ENCODE data around the gene NUDT17. TPM values are rescaled to one million over a fixed set of nuclear protein-coding genes. Genes with fewer than 3 reads are reported as not detected.

NUDT17 gene
- polyA plus RNA-seq, 1 of the 3 experiments (the other 2 are of a cell fraction) = 8.1 TPM

DNA sequence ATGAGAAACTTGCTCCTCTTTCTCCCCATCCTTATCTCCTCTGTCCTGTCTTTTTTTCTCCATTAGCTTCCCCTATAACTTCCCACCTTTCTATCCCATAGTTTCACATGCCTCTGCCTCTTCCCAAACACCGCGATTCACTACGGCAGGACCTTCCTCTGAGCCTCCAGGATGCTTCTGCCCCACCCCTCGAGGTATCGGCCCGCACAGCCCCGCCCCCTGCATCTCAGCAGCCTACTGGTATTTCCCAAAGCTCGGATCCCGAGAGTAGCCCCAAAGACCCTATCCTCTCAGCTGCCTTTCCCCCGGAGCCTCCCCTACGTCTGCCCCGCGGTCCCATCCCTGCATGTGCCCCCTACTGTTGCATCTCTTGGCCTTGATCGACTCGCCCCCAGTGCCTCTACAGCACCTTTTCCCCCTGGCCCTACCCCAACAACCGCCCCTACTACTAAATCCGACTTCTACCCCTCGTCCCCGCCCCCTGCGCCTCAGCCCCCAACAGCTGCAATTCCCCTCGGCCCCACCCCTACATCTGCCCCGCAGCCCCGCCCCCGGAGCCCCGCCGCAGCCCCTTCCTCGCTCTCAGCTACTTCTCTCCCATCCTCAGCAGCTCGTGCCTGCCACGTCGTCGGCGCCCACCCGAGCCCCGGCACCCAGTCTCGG is 12.9 kb downstream of the NUDT17 start:
- Histone ChIP-seq H4K20me1 (ENCODE audit: insufficient read depth) (no peaks in the 10 kb centered on the region; the same call in 1 of the 2 replicates), H3K9ac (peak overlapping the region; percentile 77; the same call in 1 of the 2 replicates), H3K4me2 (peak overlapping the region; percentile 76), H3K4me1 (ENCODE audit: control insufficient read depth in 1 of 2, insufficient read depth in 2 of 2, low read depth in 1 of 2, low read length in 1 of 2) (peaks cover 8 to 9% of the 10 kb centered on the region in 2 experiments; a peak in 3 of 4 replicates), H3K4me3 (ENCODE audit: low read depth in 2 of 2, low read length in 1 of 2) (peak overlapping the region; percentile 66 to 83), H3K9me3 (no peaks in the 10 kb centered on the region), H3F3A (replicated peaks; ENCODE audit: insufficient read depth) (no peaks in the 10 kb centered on the region), H3K27me3 (ENCODE audit: insufficient read depth) (no peaks in the 10 kb centered on the region), H3K79me2 (ENCODE audit: insufficient read depth) (peaks cover 20% of the 10 kb centered on the region), H3K9me2 (no peaks in the 10 kb centered on the region), H2AFZ (ENCODE audit: low read depth) (0 out of 2 replicates have a peak overlapping the region, but pooled peaks have one; percentile 47), H3K27ac (ENCODE audit: low read depth in 2 of 2, low read length in 1 of 2) (peak overlapping the region; percentile 83 to 95; a peak in 3 of 4 replicates), H3K36me3 (replicated peaks in 1 of 2; ENCODE audit: control insufficient read depth in 1 of 2, insufficient read depth in 2 of 2, low read length in 1 of 2) (peaks cover 27 to 29% of the 10 kb centered on the region in 2 experiments)
- WGBS (ENCODE audit: low lambda C conversion rate) = 1% methylated on average over 34 of the region's 35 CpGs
- TF ChIP-seq, protein P1, sequence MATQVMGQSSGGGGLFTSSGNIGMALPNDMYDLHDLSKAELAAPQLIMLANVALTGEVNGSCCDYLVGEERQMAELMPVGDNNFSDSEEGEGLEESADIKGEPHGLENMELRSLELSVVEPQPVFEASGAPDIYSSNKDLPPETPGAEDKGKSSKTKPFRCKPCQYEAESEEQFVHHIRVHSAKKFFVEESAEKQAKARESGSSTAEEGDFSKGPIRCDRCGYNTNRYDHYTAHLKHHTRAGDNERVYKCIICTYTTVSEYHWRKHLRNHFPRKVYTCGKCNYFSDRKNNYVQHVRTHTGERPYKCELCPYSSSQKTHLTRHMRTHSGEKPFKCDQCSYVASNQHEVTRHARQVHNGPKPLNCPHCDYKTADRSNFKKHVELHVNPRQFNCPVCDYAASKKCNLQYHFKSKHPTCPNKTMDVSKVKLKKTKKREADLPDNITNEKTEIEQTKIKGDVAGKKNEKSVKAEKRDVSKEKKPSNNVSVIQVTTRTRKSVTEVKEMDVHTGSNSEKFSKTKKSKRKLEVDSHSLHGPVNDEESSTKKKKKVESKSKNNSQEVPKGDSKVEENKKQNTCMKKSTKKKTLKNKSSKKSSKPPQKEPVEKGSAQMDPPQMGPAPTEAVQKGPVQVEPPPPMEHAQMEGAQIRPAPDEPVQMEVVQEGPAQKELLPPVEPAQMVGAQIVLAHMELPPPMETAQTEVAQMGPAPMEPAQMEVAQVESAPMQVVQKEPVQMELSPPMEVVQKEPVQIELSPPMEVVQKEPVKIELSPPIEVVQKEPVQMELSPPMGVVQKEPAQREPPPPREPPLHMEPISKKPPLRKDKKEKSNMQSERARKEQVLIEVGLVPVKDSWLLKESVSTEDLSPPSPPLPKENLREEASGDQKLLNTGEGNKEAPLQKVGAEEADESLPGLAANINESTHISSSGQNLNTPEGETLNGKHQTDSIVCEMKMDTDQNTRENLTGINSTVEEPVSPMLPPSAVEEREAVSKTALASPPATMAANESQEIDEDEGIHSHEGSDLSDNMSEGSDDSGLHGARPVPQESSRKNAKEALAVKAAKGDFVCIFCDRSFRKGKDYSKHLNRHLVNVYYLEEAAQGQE (IDR thresholded peaks at IDR 0.05; ENCODE audit: low read depth, low read length) = 0 out of 2 replicates have a peak, but pooled peaks have one; percentile 2
- TF ChIP-seq CHD2 (IDR thresholded peaks at IDR 0.05; ENCODE audit: low read length, partially characterized antibody) (peak; percentile 12), GATA2 (CRISPR knock-in tag; IDR thresholded peaks at IDR 0.05) (no peak)
- peak; percentile 83 for DNase-seq
- POLR2A ChIA-PET = interaction anchor here (0.9 to 4.6 kb wide), 12 partner anchors 8 to 177 kb away, joined by 3 to 66 read pairs (median 4); partner anchors contain the start of genes ANKRD34A, ANKRD35, LIX1L and NUDT17
- CTCF ChIA-PET = interaction anchor here (1.3 to 9.4 kb wide), 6 partner anchors 9 to 119 kb away, joined by 3 to 162 read pairs (median 6); partner anchors contain the start of gene NUDT17

- Histone ChIP-seq H3K4me3 (ENCODE audit: low read depth in 2 of 2, low read length in 1 of 2) (peak within 1 kb of the TSS; percentile 66 to 83), H4K20me1 (ENCODE audit: insufficient read depth) (no peaks in the 10 kb centered on the region; the same call in 1 of the 2 replicates), H3K4me2 (peak within 1 kb of the TSS; percentile 76), H3K9me3 (no peaks in the 10 kb centered on the region), H3K27me3 (ENCODE audit: insufficient read depth) (no peaks in the 10 kb centered on the region), H3K36me3 (replicated peaks in 1 of 2; ENCODE audit: control insufficient read depth in 1 of 2, insufficient read depth in 2 of 2, low read length in 1 of 2) (peaks cover 21 to 23% of the 10 kb centered on the region in 2 experiments), H3K27ac (ENCODE audit: low read depth in 2 of 2, low read length in 1 of 2) (peak within 1 kb of the TSS; percentile 83 to 95), H3K4me1 (ENCODE audit: control insufficient read depth in 1 of 2, insufficient read depth in 2 of 2, low read depth in 1 of 2, low read length in 1 of 2) (peaks cover 8 to 9% of the 10 kb centered on the region in 2 experiments; a peak in 3 of 4 replicates), H3F3A (replicated peaks; ENCODE audit: insufficient read depth) (no peaks in the 10 kb centered on the region), H3K9me2 (no peaks in the 10 kb centered on the region), H2AFZ (ENCODE audit: low read depth) (peak within 1 kb of the TSS; percentile 88), H3K9ac (peak within 1 kb of the TSS; percentile 77), H3K79me2 (ENCODE audit: insufficient read depth) (peaks cover 20% of the 10 kb centered on the region)
- 1% methylated on average over 18 of the region's 42 CpGs for WGBS (ENCODE audit: low lambda C conversion rate)
- peak; percentile 98 for DNase-seq
- POLR2A ChIA-PET = interaction anchor here (0.9 to 4.6 kb wide), 13 partner anchors 9 to 176 kb away, joined by 3 to 66 read pairs (median 4); partner anchors contain the start of genes ANKRD34A, ANKRD35, LIX1L and NUDT17
- CTCF ChIA-PET = interaction anchor here (0.5 to 9.4 kb wide), 12 partner anchors 9 to 148 kb away, joined by 3 to 162 read pairs (median 4); partner anchors contain the start of genes LIX1L and NUDT17
- TF ChIP-seq, protein P2, sequence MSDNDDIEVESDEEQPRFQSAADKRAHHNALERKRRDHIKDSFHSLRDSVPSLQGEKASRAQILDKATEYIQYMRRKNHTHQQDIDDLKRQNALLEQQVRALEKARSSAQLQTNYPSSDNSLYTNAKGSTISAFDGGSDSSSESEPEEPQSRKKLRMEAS (IDR thresholded peaks at IDR 0.05; ENCODE audit: low read depth) = no peak
- peak; percentile 40; the same call in 1 of the 2 replicates for TF ChIP-seq SIN3A (IDR thresholded peaks at IDR 0.05; ENCODE audit: borderline replicate concordance, low read depth, low read length)
- TF ChIP-seq FOSL2 (IDR thresholded peaks at IDR 0.05; ENCODE audit: borderline replicate concordance, low read depth) = no peak
- no peak for TF ChIP-seq RCOR1 (IDR thresholded peaks at IDR 0.05; ENCODE audit: low read length)
- TF ChIP-seq EP300 (IDR thresholded peaks at IDR 0.05; ENCODE audit: borderline replicate concordance in 1 of 2, low read depth in 1 of 2, low read length in 1 of 2) = peak in 1 of 2 experiments; percentile 3; a peak in 1 of 4 replicates
- peak; percentile 38; the same call in 1 of the 2 replicates for TF ChIP-seq MXI1 (IDR thresholded peaks at IDR 0.05; ENCODE audit: low read depth, low read length)
- peak; percentile 38; the same call in 1 of the 2 replicates for TF ChIP-seq NRF1 (IDR thresholded peaks at IDR 0.05; ENCODE audit: low read depth, low read length)
- TF ChIP-seq, protein P3, sequence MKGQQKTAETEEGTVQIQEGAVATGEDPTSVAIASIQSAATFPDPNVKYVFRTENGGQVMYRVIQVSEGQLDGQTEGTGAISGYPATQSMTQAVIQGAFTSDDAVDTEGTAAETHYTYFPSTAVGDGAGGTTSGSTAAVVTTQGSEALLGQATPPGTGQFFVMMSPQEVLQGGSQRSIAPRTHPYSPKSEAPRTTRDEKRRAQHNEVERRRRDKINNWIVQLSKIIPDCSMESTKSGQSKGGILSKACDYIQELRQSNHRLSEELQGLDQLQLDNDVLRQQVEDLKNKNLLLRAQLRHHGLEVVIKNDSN (IDR thresholded peaks at IDR 0.05; ENCODE audit: borderline replicate concordance, low read depth) = no peak
- no peak for TF ChIP-seq GABPA (IDR thresholded peaks at IDR 0.05; ENCODE audit: low read depth)
- TF ChIP-seq POLR2AphosphoS5 (IDR thresholded peaks at IDR 0.05; ENCODE audit: low read depth, low read length) = peak; percentile 50; the same call in 1 of the 2 replicates
- no peak; the same call in 1 of the 2 replicates for TF ChIP-seq PBX3 (IDR thresholded peaks at IDR 0.05)
- TF ChIP-seq FOXM1 (IDR thresholded peaks at IDR 0.05; ENCODE audit: low read depth) = no peak
Measured at GRCh38 chr1:145858901-145859490, 13.6 kb downstream of the NUDT17 start, which contains the start of gene PIAS3. TSS of gene PIAS3 (minus strand) at chr1:145859081. CDS start at chr1:145858990, 91 bp downstream.
